Endodermal cell (in vitro differentiated cells): ENCODE data around the gene LRRC58. TPM values are rescaled to one million over a fixed set of nuclear protein-coding genes. Genes with fewer than 3 reads are reported as not detected.
A peak's percentile ranks its signal among the peaks of the same experiment; 100 is the strongest.

Experiments
- DNase-seq: peaks from one replicate; pipeline ENCODE4 v3.0.0-alpha.2; 2017
- H3K27ac ChIP-seq: 2 replicates; pipeline ENCODE4 v1.5.1; 2013; ENCODE audit warnings: mild to moderate bottlenecking, low read depth, low read length, moderate library complexity
- H3K27me3 ChIP-seq: 2 replicates; pipeline ENCODE4 v1.6.1; 2013; ENCODE audit warnings: mild to moderate bottlenecking, low read length, moderate library complexity; ENCODE audit not compliant: insufficient read depth, control insufficient read depth, poor library complexity, severe bottlenecking
- H3K36me3 ChIP-seq: 2 replicates; pipeline ENCODE4 v1.7.0; 2013; ENCODE audit warnings: mild to moderate bottlenecking, low read length, moderate library complexity; ENCODE audit not compliant: control insufficient read depth, insufficient read depth
- H3K4me1 ChIP-seq: one replicate; pipeline ENCODE4 v1.7.0; 2013; ENCODE audit warnings: low read length; ENCODE audit not compliant: control insufficient read depth, insufficient read depth
- H3K4me3 ChIP-seq: 2 replicates; pipeline ENCODE4 v1.5.1; 2013; ENCODE audit warnings: mild to moderate bottlenecking, low read length, moderate library complexity
- H3K9ac ChIP-seq: 2 replicates; pipeline ENCODE4 v1.6.1; 2013; ENCODE audit warnings: mild to moderate bottlenecking, low read length, moderate library complexity; ENCODE audit not compliant: poor library complexity, severe bottlenecking; ENCODE audit errors: extremely low read depth
- H3K9me3 ChIP-seq: 2 replicates; pipeline ENCODE4 v1.6.1; 2013; ENCODE audit warnings: mild to moderate bottlenecking, low read length, moderate library complexity; ENCODE audit not compliant: control insufficient read depth
- H3K27ac Mint-ChIP-seq: 2 replicates; pipeline ENCODE4 v1.8.0; 2020; ENCODE audit warnings: mixed read lengths
- H3K27me3 Mint-ChIP-seq: 2 replicates; pipeline ENCODE4 v1.8.0; 2021; ENCODE audit warnings: mild to moderate bottlenecking, mixed read lengths; ENCODE audit not compliant: insufficient read depth
- H3K36me3 Mint-ChIP-seq: 2 replicates; pipeline ENCODE4 v1.8.0; 2020; ENCODE audit warnings: low read depth, mixed read lengths
- H3K4me1 Mint-ChIP-seq: 2 replicates; pipeline ENCODE4 v1.8.0; 2020; ENCODE audit warnings: mixed read lengths
- H3K4me3 Mint-ChIP-seq: 2 replicates; pipeline ENCODE4 v1.8.0; 2020; ENCODE audit warnings: mild to moderate bottlenecking, moderate library complexity, mixed read lengths
- H3K9me3 Mint-ChIP-seq: 2 replicates; pipeline ENCODE4 v1.8.0; 2020; ENCODE audit warnings: mild to moderate bottlenecking, mixed read lengths
- CTCF ChIP-seq: fragments of 200-600 bp; sonication (generic); conservative IDR thresholded peaks from 2 replicates; pipeline ENCODE4 v1.5.0; 2021; ENCODE audit warnings: antibody characterized with exemption, mild to moderate bottlenecking
- WGBS, 2 experiments: methylation state at CpG; one replicate each; pipeline versions ENCODE4 v1.1.5 to v1.1.7; 2013; ENCODE audit warnings: missing lambda C conversion rate in 2 of 2, mixed read lengths in 1 of 2; ENCODE audit not compliant: insufficient coverage in 1 of 2, insufficient read length in 1 of 2; 5-methylcytosine and 5-hydroxymethylcytosine counted together
- total RNA-seq, 2 donors: library from RNA; stranded (reverse); fragmentation: NEBNext Ultra II Directional in 1 of 2; extraction: Animal tissue kit (Norgen Biotek cat#: 25700) in 1 of 2; gene quantifications; 2 replicates in 1 of 2; 3 replicates in 1 of 2; pipeline ENCODE4 v1.2.1, GENCODE V29; 2021

Gene LRRC58
- total RNA-seq, 2 donors from 2014 or later = 16.0 to 20.5 TPM

- no peak overlapping the region for H3K27ac ChIP-seq
- no peaks in the 10 kb centered on the region for H3K9me3 ChIP-seq
- H3K4me1 Mint-ChIP-seq = peaks cover 10% of the 10 kb centered on the region
- DNase-seq = no peak
- H3K4me3 Mint-ChIP-seq = no peak overlapping the region
- H3K9me3 Mint-ChIP-seq = no peaks in the 10 kb centered on the region
- H3K9ac ChIP-seq = no peak overlapping the region
- 90 to 92% methylated on average over 4 of the region's 4 CpGs for WGBS, 2 experiments
- no peaks in the 10 kb centered on the region for H3K36me3 Mint-ChIP-seq
- no peaks in the 10 kb centered on the region for H3K4me1 ChIP-seq
- H3K36me3 ChIP-seq = no peaks in the 10 kb centered on the region
- no peak overlapping the region for H3K4me3 ChIP-seq
- no peak overlapping the region for H3K27ac Mint-ChIP-seq
- H3K27me3 Mint-ChIP-seq = peaks cover 7% of the 10 kb centered on the region
- peaks cover 7% of the 10 kb centered on the region for H3K27me3 ChIP-seq
- no peak for TF ChIP-seq CTCF
Measured at GRCh38 chr3:120352017-120352416, 2.9 kb upstream of the LRRC58 start.

- no peak for DNase-seq
- Mint-ChIP-seq H3K4me3 (peak overlapping the region; percentile 77), H3K4me1 (peaks cover 10% of the 10 kb centered on the region), H3K27me3 (peaks cover 7% of the 10 kb centered on the region), H3K36me3 (peaks cover 4% of the 10 kb centered on the region), H3K27ac (no peak overlapping the region), H3K9me3 (no peaks in the 10 kb centered on the region)
- H3K36me3 ChIP-seq = peaks cover 3% of the 10 kb centered on the region
- no peaks in the 10 kb centered on the region for H3K9me3 ChIP-seq
- TF ChIP-seq CTCF = no peak
- no peaks in the 10 kb centered on the region for H3K4me1 ChIP-seq
- H3K27ac ChIP-seq = no peak overlapping the region
- WGBS, 2 experiments = 83 to 84% methylated on average over 8 of the region's 8 CpGs
- no peak overlapping the region for H3K9ac ChIP-seq
- H3K4me3 ChIP-seq = no peak overlapping the region
- H3K27me3 ChIP-seq = peaks cover 7% of the 10 kb centered on the region
Measured at GRCh38 chr3:120350401-120350941, 1.3 kb upstream of the LRRC58 start.

- peaks cover 4% of the 10 kb centered on the region for H3K36me3 Mint-ChIP-seq
- Histone ChIP-seq H3K4me3 (peak overlapping the region; percentile 89), H3K4me1 (no peaks in the 10 kb centered on the region), H3K27me3 (peaks cover 7% of the 10 kb centered on the region), H3K9me3 (no peaks in the 10 kb centered on the region), H3K27ac (peak overlapping the region; percentile 59), H3K9ac (peak overlapping the region; percentile 63), H3K36me3 (peaks cover 3% of the 10 kb centered on the region)
- 36 to 45% methylated on average over 3 to 6 of the region's 6 CpGs for WGBS, 2 experiments
- no peak for DNase-seq
- TF ChIP-seq CTCF = no peak
- H3K27ac Mint-ChIP-seq = peak overlapping the region; percentile 90
- H3K4me3 Mint-ChIP-seq = peak overlapping the region; percentile 77
- H3K4me1 Mint-ChIP-seq = peaks cover 10% of the 10 kb centered on the region
- H3K27me3 Mint-ChIP-seq = peaks cover 5% of the 10 kb centered on the region
- no peaks in the 10 kb centered on the region for H3K9me3 Mint-ChIP-seq
Measured at GRCh38 chr3:120349855-120350125, 636 bp upstream of the LRRC58 start.
